Stimulated activated CD8-positive, alpha-beta memory T cell treated with anti-CD3 and anti-CD28 coated beads, Interleukin-15, amount 100 ng/mL, for 24 hours (primary cell): Measurements from ENCODE around the gene CAMK1.

Source experiments
- DNase-seq: peaks from one replicate; pipeline ENCODE4 v3.0.0-alpha.2; 2020; ENCODE audit warnings: low read depth

CAMK1 gene

GRCh38 chr3:9793161-9793781, 23.5 kb upstream of the CAMK1 start:
- no peak for DNase-seq

DNA sequence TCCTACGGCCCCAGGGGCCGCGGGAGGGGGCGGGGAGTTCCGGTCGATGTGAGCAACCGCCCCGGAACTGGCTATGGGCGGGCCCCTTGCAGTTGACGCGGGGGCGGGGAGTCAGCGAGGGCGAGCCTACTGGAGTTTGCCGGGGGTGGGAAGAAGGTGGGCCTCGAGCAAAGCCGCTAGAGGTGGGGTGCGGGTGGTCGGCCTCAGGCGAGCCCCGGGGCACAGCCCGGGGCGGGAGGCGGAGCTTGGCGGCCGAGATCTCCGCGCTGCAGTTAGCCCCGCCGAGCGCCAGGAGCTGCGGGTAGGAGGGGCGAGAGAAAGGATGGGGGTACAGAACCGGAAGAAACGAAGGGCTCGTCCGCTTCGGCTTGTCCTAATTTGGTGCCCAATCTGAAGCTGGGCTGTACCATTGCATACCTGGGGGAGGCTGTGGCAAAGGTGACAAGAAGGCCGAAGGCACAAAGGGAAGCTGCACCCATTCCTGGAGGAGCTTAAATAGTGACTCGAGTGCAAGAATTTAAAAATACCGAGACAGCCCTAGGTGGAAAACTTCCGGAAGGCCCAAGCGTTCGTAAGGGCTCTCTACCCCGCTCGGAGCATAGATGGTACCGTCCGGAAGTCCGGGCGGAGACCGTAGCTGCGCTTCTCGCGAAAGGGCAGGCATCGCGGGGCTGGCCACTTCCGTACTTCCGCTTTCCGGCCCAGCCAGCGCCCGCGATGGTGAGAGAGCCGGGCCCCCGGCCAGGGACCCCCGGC, 22.8 kb upstream of the CAMK1 start, which contains the start of the genes ARPC4 and TADA3:
ARPC4 (plus strand) TSS at position 678 of the 756 bp plus-strand sequence; CDS start at position 718, 40 bp downstream.
TADA3 (minus strand) TSS at position 69 of the 756 bp plus-strand sequence. CDS start 1,007 bp downstream, outside the sequence.
- peak; percentile 78 for DNase-seq

GRCh38 chr3:9791790-9792404, 22.1 kb upstream of the CAMK1 start:
- no peak for DNase-seq

DNA sequence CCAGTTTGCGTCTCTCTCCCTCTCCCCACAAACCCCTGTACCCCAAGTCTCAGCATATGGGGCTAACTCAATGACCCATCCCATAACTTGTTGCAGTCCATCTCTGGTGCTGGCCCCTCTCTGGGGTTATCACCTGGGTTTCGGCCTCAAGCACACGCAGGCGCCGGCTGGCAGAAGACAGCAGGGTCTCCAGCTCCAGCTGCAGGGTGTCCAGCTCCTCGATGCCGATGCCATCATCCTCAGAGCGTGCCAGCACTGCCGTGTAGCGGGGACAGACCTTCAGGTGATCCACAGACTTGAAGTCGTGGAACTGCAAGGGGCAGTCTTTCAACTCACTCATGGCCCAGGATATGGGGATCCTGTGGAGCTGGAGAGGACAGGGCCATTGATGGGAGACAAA, 21.4 kb upstream of the CAMK1 start:
- no peak for DNase-seq

- DNase-seq = no peak
Measured at GRCh38 chr3:9787714-9788113, 18.0 kb upstream of the CAMK1 start.

DNA sequence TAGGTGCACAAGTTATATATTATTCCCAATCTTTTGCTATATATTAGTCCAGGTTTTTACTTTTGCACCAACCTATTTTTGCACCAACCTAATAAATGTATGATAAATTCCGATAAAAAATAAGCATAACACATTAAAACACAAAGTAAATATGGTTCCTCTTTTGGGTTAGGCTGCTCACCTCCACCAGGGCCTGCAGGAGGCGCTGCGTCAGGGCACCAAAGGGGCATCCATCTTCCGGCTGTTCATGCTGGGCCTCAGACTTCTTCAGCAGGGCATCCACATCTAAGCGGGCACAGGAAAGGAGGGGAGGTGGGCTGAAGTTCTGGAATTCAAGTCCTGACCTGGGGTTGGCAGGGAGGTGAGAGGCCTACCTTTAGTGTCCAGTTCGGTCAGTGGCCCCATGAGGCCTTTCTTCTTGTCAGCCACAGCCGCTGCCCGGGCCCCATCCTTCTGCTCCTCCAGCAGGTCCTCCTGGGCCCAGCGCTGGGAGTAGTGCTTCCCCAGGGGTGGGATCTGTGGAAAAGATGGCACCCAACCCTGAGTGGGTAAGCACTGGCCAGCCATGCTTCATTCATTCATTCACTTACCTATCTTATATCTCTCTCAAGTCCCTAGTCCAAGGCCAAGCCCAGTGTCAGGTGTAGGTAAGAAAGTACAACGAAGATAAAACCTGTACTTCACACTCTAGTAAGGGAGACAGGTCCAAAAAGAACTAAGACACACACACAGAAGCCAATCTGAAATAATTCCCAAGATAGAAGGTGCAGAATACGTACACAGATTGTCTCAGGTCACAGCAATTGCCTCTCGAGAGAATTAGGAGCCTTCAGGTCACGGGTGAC, 17.3 kb upstream of the CAMK1 start:
- no peak for DNase-seq

DNA sequence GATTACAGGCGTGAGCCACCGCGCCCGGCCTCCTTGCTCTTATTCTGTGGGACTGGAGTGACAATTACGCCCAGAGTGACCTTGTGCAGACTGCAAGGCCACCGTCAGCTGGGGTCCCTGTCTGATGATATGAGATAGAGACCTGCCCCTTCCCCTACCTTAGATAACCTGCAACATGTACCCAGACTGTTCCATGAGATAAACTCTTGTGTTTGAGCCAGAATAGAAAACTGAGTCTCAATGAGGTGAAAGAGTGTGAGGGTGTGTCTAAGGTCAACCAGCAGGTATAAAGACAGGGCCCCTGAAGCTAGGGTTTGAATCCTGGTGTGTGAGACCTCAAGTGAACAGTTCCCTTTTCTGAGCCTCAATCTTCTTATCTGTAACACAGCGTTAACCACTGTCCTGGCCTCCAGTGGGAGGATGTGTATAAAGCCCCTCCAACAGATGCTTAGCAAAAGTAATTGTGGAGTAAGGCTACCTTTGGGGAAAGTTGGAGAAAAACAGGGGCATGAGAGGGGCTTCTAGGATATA, 16.5 kb upstream of the CAMK1 start:
- no peak for DNase-seq

- DNase-seq = no peak
Measured at GRCh38 chr3:9785602-9786001, 15.9 kb upstream of the CAMK1 start.

DNA sequence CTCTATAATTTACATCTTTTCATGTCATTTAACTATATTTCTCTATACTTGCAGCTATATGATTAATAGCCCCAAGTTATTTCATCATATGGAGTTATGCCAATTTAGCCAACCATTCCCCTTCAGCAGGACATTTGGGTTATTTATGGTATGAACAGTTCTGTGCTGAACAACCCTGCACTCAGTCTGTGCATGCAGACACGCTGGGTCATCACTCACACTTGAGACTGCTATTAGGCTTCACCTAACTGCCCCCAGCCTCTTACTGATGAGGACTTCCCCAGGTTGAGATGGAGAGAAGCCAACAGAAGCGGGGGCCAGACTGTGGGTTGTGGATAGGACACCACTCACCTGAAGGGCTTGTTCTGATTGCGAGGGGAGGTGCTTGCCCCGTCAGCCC, 15.2 kb upstream of the CAMK1 start:
- no peak for DNase-seq

DNA sequence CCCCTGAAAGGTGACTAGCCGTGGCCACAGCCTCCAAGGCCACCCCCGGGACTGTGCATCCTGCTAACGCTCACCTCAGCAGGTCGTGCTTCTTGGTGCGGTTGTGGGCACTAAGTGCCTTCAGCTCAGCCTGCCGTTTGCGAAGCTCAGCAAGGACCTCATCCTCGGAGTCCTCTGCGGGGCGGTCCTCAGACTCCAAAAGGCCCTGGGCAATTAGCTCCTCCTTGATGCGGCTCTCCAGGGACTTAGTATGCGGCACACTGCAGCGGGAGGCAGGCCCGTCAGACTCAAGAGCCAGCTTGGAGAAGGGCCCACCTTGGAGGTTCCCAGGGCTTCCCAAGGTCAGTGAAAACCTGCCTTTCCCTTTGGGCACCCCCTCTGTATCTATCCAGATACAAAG, 14.2 kb upstream of the CAMK1 start:
- DNase-seq = no peak

GRCh38 chr3:9782770-9783169, 13.0 kb upstream of the CAMK1 start:
- no peak for DNase-seq

GRCh38 chr3:9781978-9782603, 12.3 kb upstream of the CAMK1 start:
- DNase-seq = no peak

- DNase-seq = no peak
Measured at GRCh38 chr3:9781551-9781950, 11.8 kb upstream of the CAMK1 start.

DNA sequence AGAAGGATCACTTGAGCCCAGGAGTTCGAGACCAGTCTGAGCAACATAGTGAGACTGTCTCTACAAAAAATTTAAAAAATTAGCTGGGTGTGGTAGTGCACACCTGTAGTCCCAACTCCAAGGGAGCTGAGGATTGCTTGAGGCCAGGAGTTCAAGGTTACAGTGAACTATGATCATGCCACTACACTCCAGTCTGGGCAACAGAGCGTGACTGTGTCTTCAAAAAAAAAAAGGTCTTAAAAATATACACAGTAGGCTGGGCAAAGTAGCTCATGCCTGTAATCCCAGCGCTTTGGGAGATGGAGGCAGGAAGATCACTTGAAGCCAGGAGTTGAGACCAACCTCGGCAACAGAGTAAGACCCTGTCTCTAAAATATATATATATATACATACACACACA, 11.2 kb upstream of the CAMK1 start:
- DNase-seq = no peak

DNA sequence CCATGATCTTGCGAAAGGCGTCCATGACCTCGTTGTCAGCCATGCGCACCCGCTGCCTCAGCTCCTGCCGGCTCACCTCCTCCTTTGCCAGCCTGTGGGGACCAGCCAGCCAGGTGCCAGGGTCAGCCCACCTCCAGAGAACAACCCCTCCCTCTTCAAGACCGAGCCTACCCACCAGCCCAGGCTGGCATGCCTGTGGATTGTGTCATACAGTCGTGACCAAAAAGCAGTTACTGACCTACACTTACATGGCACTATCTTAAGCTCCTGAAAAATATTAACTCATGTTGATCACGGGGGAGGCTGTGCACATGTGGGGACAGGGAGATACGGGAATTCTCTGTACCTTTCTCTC, 10.7 kb upstream of the CAMK1 start:
- DNase-seq = no peak

- no peak for DNase-seq
Measured at GRCh38 chr3:9779721-9780457, 10.1 kb upstream of the CAMK1 start.

DNA sequence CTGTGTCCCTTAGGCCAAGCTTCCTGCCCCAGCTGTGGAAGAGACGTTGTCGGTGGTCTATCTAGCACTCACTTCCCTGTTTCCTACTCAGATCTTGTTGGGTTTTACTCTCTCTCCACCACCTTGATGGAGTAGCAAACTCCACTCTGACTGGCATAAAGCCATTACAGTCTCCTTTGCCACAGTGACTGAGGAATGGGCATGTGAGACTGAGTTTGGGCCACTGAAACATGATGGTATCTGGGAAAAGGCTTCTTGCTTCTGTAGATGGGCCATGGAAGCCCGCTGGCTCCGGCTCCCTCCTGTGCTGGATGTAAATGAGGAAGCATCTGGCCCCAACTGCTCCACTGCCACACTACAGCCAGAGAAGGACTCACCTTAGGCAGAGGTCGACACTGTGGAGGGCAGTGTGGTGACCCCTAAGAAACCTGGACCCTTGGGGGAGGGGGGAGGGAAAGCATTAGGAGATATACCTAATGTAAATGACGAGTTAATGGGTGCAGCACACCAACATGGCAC, 9.4 kb upstream of the CAMK1 start:
- no peak for DNase-seq

DNA sequence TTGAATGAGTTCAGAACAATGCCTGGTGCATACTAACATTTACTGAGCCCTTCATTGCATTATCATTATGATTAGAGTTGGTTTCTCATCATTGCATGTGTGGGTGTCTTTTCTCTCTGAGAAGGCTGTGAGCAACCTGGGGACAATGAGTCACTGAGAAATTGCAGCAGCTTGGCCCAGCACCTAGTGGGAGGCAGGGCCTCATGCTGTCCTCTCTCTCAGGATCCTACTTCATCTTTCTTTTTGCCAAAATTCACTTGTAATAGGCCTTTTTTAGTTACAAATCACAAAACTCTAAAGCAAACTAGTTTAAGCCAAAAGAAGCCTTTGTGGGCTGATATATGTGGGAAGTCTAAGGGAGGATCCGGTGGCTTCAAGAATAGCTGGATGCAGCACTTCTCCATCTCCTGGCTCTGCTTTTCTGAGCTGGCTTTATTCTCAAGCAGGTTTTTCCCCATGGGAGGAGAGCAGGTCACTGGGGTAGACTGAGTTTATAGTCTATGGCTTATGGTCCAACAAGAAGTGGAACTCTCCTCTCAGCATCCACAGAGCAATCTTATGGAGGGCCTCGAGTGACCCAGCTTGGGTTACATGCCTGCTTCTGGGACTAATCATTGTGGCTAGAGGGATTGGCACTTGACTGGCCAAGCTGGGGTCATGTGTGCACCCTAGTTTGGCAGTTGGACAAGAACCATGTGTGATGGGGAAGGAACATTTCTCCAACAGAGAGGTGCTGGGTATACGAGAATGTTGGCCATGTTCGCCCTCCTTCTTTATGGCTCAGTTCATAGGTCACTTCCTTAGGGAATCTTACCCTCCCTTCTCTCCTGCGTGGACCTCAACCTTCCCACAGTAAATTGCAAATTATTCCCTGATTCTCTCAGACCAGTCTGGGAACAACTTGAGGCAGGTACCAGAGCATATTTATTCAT, 8.7 kb upstream of the CAMK1 start:
- DNase-seq = no peak

DNA sequence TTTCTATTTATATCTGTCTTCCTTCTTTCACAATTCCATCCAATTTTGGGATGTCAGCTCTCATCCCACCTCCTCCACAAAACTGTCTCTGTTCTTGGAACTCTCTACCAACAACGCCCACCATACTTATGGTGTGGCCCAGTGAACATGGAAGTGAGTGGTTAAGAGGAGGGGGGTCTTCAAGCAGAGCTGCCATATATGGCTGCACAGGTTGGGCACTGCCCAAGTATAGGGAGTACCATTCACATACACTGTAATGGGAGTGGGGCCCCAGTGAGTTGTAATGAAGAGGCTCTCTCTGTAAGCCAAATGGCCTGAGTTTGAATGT, 7.9 kb upstream of the CAMK1 start:
- DNase-seq = no peak
